H1 (cell line): Measurements from ENCODE around the gene MAGOHB.

Experiments
- ATF3 ChIP-seq: IDR thresholded peaks from 2 replicates; pipeline ENCODE4 v1.6.1; 2011; ENCODE audit warnings: low read depth, mild to moderate bottlenecking, low read length; ENCODE audit not compliant: insufficient read depth
- CHD1 ChIP-seq: IDR thresholded peaks from 2 replicates; pipeline ENCODE4 v1.6.1; 2012; ENCODE audit warnings: low read depth, low read length, improper control_type of control experiment
- EZH2 ChIP-seq: fragments of 200-600 bp; sonication (generic); IDR thresholded peaks from 2 replicates; pipeline ENCODE4 v1.7.1; 2012; ENCODE audit warnings: low read depth, mild to moderate bottlenecking, moderate library complexity, low read length, inconsistent platforms; ENCODE audit not compliant: severe bottlenecking
- GABPA ChIP-seq: IDR thresholded peaks from 2 replicates; pipeline ENCODE4 v1.6.1; 2011; ENCODE audit warnings: mild to moderate bottlenecking, low read length, moderate library complexity, borderline replicate concordance; ENCODE audit not compliant: insufficient read depth
- NANOG ChIP-seq: IDR thresholded peaks from 2 replicates; pipeline ENCODE4 v1.6.1; 2011; ENCODE audit warnings: low read length, low read depth, mild to moderate bottlenecking, inconsistent platforms; ENCODE audit not compliant: insufficient read depth, poor library complexity, severe bottlenecking
- POLR2A ChIP-seq, 2 experiments: IDR thresholded peaks; 1 replicate in 1 of 2; 2 replicates in 1 of 2; pipeline ENCODE4 v1.6.1; 2011; ENCODE audit warnings: low read depth in 2 of 2, low read length in 2 of 2, mild to moderate bottlenecking in 2 of 2; ENCODE audit errors: control extremely low read depth in 1 of 2
- POLR2AphosphoS5 ChIP-seq: IDR thresholded peaks from 2 replicates; pipeline ENCODE4 v1.6.1; 2011; ENCODE audit warnings: low read depth, low read length
- RAD21 ChIP-seq, 2 experiments: IDR thresholded peaks in 1 of 2; conservative IDR thresholded peaks in 1 of 2; 2 replicates each; pipeline ENCODE4 v1.6.1; 2011; ENCODE audit warnings: low read depth in 2 of 2, low read length in 2 of 2, improper control_type of control experiment in 1 of 2, inconsistent platforms in 1 of 2, mild to moderate bottlenecking in 1 of 2, moderate library complexity in 1 of 2
- YY1 ChIP-seq: IDR thresholded peaks from 2 replicates; pipeline ENCODE4 v1.6.1; 2011; ENCODE audit warnings: low read depth, mild to moderate bottlenecking, low read length
- ZNF274 ChIP-seq: IDR thresholded peaks from 2 replicates; pipeline ENCODE4 v1.7.0; 2012; ENCODE audit warnings: low read length, borderline replicate concordance; ENCODE audit errors: extremely low read depth
- TF ChIP-seq, protein P1 (sequence below): IDR thresholded peaks from 2 replicates; pipeline ENCODE4 v1.6.1; 2012; ENCODE audit warnings: inconsistent platforms
- TF ChIP-seq, protein P2 (sequence below), 3 experiments: IDR thresholded peaks; 1 replicate in 2 of 3; 2 replicates in 1 of 3; pipeline versions ENCODE4 v1.5.1 to v1.6.1; 2011; ENCODE audit warnings: low read length in 3 of 3, mild to moderate bottlenecking in 3 of 3, inconsistent platforms in 2 of 3, low read depth in 1 of 3, moderate library complexity in 1 of 3; ENCODE audit not compliant: insufficient read depth in 1 of 3; ENCODE audit errors: control extremely low read depth in 1 of 3

GRCh38 chr12:10558301-10558700, 55.1 kb downstream of the MAGOHB start:
- TF ChIP-seq NANOG (no peak), YY1 (no peak), POLR2A (IDR thresholded peaks at IDR 0.05; ENCODE audit: control extremely low read depth in 1 of 2, low read depth in 2 of 2, low read length in 2 of 2) (no peak), POLR2AphosphoS5 (no peak), ATF3 (no peak), ZNF274 (no peak), RAD21 (IDR thresholded peaks at IDR 0.05 in 1 of 2, conservative IDR thresholded peaks at IDR 0.05 in 1 of 2; ENCODE audit: low read depth in 2 of 2, low read length in 2 of 2) (no peak), EZH2 (no peak), GABPA (no peak), CHD1 (no peak)
- TF ChIP-seq, protein P1, sequence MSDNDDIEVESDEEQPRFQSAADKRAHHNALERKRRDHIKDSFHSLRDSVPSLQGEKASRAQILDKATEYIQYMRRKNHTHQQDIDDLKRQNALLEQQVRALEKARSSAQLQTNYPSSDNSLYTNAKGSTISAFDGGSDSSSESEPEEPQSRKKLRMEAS = no peak
- TF ChIP-seq, protein P2, sequence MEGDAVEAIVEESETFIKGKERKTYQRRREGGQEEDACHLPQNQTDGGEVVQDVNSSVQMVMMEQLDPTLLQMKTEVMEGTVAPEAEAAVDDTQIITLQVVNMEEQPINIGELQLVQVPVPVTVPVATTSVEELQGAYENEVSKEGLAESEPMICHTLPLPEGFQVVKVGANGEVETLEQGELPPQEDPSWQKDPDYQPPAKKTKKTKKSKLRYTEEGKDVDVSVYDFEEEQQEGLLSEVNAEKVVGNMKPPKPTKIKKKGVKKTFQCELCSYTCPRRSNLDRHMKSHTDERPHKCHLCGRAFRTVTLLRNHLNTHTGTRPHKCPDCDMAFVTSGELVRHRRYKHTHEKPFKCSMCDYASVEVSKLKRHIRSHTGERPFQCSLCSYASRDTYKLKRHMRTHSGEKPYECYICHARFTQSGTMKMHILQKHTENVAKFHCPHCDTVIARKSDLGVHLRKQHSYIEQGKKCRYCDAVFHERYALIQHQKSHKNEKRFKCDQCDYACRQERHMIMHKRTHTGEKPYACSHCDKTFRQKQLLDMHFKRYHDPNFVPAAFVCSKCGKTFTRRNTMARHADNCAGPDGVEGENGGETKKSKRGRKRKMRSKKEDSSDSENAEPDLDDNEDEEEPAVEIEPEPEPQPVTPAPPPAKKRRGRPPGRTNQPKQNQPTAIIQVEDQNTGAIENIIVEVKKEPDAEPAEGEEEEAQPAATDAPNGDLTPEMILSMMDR (IDR thresholded peaks at IDR 0.05; ENCODE audit: control extremely low read depth in 1 of 3, insufficient read depth in 1 of 3, low read depth in 1 of 3, low read length in 3 of 3) = no peak
